ENCODE data around the gene SMPD2.

SMPD2 gene

DNA sequence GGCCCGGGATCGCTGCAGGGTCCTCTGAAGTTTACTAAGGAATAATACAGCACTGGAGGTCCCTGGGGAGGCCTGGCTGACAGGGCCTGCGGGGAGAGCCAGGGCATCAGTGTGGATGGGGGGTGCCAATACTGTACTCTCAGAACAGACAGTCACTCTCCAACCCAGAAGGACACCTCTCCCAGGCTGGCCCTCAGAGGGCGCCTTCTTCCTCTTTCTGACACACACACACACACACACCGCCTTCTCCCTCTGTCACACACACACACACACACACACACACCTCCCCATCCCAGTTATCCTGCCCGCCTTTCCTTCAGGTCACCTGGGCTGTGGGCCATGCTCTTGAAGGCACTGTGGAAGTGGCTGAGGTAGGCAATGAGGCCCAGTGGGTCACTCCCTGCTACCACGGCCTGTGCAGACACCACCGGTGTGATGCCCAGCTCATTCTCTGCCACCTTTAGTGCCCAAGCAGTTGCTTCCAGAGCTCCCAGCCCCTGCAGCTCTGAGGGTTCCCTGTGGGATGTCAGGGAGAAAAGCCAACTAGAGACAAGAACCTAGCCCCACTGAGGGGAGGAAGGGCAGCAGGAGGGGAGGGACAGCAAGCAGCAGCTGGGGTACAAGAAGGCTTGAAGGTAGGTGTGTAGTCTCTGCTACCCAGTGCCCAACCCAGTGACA lies 7.5 kb downstream of the SMPD2 start:
- Histone ChIP-seq H3K9ac (ENCODE audit: low read length) (no peak overlapping the region), H3K27ac (ENCODE audit: low read depth, low read length) (no peak overlapping the region), H3K27me3 (ENCODE audit: control insufficient read depth, insufficient read depth, low read length) (no peaks in the 10 kb centered on the region), H3K4me3 (ENCODE audit: low read depth, low read length) (no peak overlapping the region), H3K4me1 (ENCODE audit: control insufficient read depth, insufficient read depth, low read length) (no peaks in the 10 kb centered on the region), H3K9me3 (ENCODE audit: control insufficient read depth, insufficient read depth, low read depth, low read length) (no peaks in the 10 kb centered on the region), H3K36me3 (ENCODE audit: control insufficient read depth, insufficient read depth, low read length) (peaks cover 68% of the 10 kb centered on the region)

DNA sequence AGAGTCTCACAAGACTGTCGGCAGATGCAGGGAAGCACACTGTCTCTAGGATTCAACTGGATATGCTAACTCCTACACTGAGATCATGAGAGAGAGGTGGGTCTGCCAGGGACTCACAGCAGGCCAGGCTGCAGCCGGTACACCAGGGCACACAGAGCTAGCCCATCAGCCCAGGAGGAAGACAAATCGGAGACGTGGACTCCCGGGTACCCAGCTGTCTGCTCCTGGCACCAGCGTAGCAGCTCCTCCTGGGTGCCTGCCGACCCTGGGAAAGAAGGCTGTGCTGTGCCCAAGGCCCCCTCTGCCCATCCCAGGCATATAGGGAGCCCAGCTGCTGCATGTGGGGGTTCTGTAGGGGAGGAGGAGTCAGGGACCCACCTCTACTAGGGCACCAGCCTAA lies 8.1 kb downstream of the SMPD2 start:
- H3K27ac ChIP-seq (ENCODE audit: low read depth, low read length), result no peak overlapping the region
- H3K4me3 ChIP-seq (ENCODE audit: low read depth, low read length), result no peak overlapping the region
- no peaks in the 10 kb centered on the region for H3K27me3 ChIP-seq (ENCODE audit: control insufficient read depth, insufficient read depth, low read length)
- no peaks in the 10 kb centered on the region for H3K9me3 ChIP-seq (ENCODE audit: control insufficient read depth, insufficient read depth, low read depth, low read length)
- peaks cover 68% of the 10 kb centered on the region for H3K36me3 ChIP-seq (ENCODE audit: control insufficient read depth, insufficient read depth, low read length)
- H3K4me1 ChIP-seq (ENCODE audit: control insufficient read depth, insufficient read depth, low read length), result no peaks in the 10 kb centered on the region
- H3K9ac ChIP-seq (ENCODE audit: low read length), result no peak overlapping the region

DNA sequence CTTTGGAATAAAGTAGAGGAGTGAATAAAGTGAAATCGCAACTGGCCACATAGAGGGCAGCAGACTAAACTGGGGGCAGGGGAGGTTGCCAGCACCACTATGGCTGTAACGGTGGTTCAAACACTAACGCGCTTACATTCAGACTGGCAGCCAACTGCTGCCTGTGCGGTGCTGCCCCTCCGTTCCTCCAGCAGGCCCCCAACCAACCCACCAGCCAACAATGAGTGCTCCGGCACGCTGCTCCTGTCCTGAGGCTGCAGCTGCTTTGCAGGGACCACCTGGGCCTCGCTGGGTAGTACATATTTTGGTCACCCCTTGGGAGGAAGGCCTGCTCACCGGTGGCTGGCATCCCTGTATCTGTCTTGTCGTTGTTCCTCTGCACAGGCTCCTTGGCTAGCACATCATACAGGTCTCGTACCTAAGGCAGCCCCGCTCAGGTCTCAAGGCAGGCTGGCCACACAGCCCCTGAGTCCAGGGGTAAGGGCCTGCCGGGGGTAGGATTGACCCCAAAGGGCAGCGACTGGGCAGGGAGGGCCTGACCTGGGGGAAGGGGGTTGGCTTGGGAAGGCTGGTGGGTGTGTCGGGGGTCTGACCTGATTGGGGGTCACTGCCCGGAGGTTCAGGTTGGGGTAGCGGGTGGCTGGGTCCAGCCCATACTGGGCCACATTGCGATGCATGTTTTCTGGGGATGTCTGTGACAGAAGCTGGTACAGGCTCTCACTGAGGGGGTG lies 8.7 kb downstream of the SMPD2 start:
- Histone ChIP-seq H3K9ac (ENCODE audit: low read length) (no peak overlapping the region), H3K27ac (ENCODE audit: low read depth, low read length) (no peak overlapping the region), H3K4me1 (ENCODE audit: control insufficient read depth, insufficient read depth, low read length) (peaks cover 3% of the 10 kb centered on the region; the same call in 1 of the 2 replicates), H3K9me3 (ENCODE audit: control insufficient read depth, insufficient read depth, low read depth, low read length) (no peaks in the 10 kb centered on the region), H3K4me3 (ENCODE audit: low read depth, low read length) (no peak overlapping the region), H3K27me3 (ENCODE audit: control insufficient read depth, insufficient read depth, low read length) (no peaks in the 10 kb centered on the region), H3K36me3 (ENCODE audit: control insufficient read depth, insufficient read depth, low read length) (peaks cover 63% of the 10 kb centered on the region)

DNA sequence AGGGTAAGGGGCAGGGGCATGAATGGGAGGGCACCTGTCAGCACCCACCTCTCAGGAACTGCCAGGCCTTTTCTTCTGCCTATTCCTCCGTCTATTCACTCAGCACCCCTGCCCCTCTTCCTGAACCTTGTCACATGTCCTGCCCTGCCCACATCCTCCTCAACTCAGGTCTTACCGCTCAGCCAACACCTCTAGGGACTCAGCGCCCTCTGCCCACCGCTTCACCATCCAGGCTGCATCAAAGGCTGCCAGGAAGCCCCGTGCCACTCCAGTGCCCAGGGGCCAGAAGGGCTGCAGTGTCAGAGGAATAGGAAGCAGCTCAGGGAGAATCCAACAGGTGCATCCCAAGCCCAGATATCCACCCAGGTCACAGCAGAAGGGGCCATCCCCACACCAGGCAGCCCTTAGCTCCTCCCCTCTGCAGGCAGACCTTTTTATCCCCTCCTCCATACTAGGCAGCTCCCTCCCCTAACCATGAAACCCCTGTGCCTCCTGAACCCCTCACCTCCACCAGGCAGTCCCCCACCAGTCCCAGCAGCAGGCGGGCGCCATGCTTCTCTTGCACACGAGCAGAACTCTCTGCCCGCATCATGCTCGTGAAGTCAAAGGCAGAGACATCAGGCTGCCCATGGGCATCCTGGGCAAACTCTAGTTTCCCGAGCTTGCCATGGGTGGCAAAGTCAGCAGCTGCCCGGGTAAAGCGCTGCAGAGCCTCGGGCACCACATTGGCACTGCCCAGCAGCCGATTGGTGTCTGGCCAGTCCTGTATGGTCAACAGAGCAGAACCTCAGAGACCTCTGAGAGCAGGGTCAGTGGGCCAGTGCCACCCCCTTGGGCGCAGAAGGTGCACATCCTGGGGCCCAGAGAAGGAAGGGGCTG lies 9.5 kb downstream of the SMPD2 start:
- Histone ChIP-seq H3K9me3 (ENCODE audit: control insufficient read depth, insufficient read depth, low read depth, low read length) (no peaks in the 10 kb centered on the region), H3K27ac (ENCODE audit: low read depth, low read length) (no peak overlapping the region), H3K4me3 (ENCODE audit: low read depth, low read length) (no peak overlapping the region), H3K36me3 (ENCODE audit: control insufficient read depth, insufficient read depth, low read length) (peaks cover 55% of the 10 kb centered on the region), H3K9ac (ENCODE audit: low read length) (no peak overlapping the region), H3K27me3 (ENCODE audit: control insufficient read depth, insufficient read depth, low read length) (no peaks in the 10 kb centered on the region), H3K4me1 (ENCODE audit: control insufficient read depth, insufficient read depth, low read length) (peaks cover 8% of the 10 kb centered on the region; the same call in 1 of the 2 replicates)

DNA sequence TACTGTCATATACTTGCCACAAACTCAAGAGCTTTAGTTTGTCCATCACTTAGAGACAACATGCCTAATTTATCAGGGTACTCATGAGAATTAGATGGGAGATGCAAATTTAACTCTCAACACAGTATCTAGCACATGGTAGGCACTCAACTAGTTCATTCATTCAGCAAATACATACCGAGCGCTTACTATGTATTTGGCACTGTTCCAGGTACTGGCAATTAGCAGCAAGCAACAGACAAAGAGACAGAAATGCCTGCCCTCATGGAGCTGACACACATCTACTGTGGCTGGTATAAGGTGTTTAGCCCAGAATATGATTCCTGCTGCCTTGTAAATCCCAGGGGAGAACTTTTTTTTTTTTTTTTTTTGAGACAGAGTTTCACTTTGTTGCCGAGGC lies 10.3 kb downstream of the SMPD2 start:
- H3K4me1 ChIP-seq (ENCODE audit: control insufficient read depth, insufficient read depth, low read length), result peaks cover 8% of the 10 kb centered on the region; the same call in 1 of the 2 replicates
- no peak overlapping the region for H3K9ac ChIP-seq (ENCODE audit: low read length)
- no peak overlapping the region for H3K27ac ChIP-seq (ENCODE audit: low read depth, low read length)
- H3K36me3 ChIP-seq (ENCODE audit: control insufficient read depth, insufficient read depth, low read length), result peaks cover 47% of the 10 kb centered on the region
- no peak overlapping the region for H3K4me3 ChIP-seq (ENCODE audit: low read depth, low read length)
- H3K27me3 ChIP-seq (ENCODE audit: control insufficient read depth, insufficient read depth, low read length), result no peaks in the 10 kb centered on the region
- H3K9me3 ChIP-seq (ENCODE audit: control insufficient read depth, insufficient read depth, low read depth, low read length), result no peaks in the 10 kb centered on the region

DNA sequence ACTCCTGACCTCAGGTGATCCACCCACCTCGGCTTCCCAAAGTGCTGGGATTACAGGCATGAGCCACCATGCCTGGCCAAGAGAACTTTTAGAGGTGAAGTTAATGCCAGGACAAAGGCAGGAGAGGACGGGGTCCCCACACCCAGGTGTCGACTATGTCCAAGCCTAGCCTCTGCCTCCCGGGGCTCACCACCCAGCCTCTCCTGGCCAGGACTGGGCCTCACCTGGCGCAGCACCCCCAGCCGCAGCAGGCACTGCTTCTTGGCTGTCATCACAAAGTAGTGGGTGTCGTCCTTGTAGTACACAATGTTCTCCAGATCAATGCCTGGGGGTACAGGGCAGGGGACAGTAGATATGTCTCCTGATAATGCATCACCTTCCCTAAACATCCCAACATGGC lies 10.9 kb downstream of the SMPD2 start:
- Histone ChIP-seq H3K4me3 (ENCODE audit: low read depth, low read length) (no peak overlapping the region), H3K36me3 (ENCODE audit: control insufficient read depth, insufficient read depth, low read length) (peaks cover 42% of the 10 kb centered on the region), H3K9me3 (ENCODE audit: control insufficient read depth, insufficient read depth, low read depth, low read length) (no peaks in the 10 kb centered on the region), H3K27ac (ENCODE audit: low read depth, low read length) (no peak overlapping the region), H3K27me3 (ENCODE audit: control insufficient read depth, insufficient read depth, low read length) (no peaks in the 10 kb centered on the region), H3K4me1 (ENCODE audit: control insufficient read depth, insufficient read depth, low read length) (peaks cover 8% of the 10 kb centered on the region; the same call in 1 of the 2 replicates), H3K9ac (ENCODE audit: low read length) (no peak overlapping the region)

DNA sequence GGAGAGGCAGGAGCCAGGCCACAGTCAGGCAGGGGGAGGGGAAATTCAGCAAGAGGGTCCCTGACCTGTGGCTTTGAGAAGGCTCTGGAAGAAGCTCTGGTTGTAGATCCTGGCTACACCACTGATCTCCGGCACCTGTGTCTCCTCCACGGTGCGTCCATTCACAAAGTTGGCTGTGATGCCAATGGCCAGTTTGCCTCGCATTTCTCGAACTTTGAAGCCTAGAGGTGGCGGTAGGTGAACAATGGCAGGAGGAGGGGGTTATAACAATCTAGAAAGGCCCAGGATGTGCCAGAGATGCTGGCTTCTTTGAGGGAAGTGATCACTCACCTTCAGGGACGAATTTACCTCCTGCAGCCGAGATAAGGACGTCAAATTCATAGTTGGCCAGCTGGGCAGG lies 11.7 kb downstream of the SMPD2 start:
- H3K36me3 ChIP-seq (ENCODE audit: control insufficient read depth, insufficient read depth, low read length), result peaks cover 34% of the 10 kb centered on the region
- H3K9me3 ChIP-seq (ENCODE audit: control insufficient read depth, insufficient read depth, low read depth, low read length), result no peaks in the 10 kb centered on the region
- H3K27me3 ChIP-seq (ENCODE audit: control insufficient read depth, insufficient read depth, low read length), result no peaks in the 10 kb centered on the region
- H3K4me1 ChIP-seq (ENCODE audit: control insufficient read depth, insufficient read depth, low read length), result peaks cover 16% of the 10 kb centered on the region; the same call in 1 of the 2 replicates
- H3K9ac ChIP-seq (ENCODE audit: low read length), result no peak overlapping the region
- no peak overlapping the region for H3K4me3 ChIP-seq (ENCODE audit: low read depth, low read length)
- no peak overlapping the region for H3K27ac ChIP-seq (ENCODE audit: low read depth, low read length)

DNA sequence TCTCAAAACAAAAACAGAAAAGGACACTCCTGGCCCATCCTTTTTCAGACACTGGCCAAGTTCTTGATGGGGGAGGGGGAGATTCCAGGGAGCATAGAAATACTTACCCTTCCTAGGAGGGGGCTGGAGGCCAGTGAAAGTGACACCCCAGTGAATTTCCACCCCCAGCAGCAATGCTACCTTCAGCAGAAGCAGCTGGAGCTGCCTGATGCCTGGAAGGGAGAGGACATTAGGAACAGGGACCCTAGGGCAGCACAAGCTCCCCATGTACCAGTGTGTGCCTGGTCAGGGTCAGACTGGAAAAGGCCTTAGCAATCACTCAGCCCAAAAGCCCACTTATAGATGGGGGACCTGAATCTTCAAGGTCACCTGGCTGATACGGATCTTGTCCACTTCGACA lies 12.6 kb downstream of the SMPD2 start:
- no peaks in the 10 kb centered on the region for H3K9me3 ChIP-seq (ENCODE audit: control insufficient read depth, insufficient read depth, low read depth, low read length)
- no peak overlapping the region for H3K4me3 ChIP-seq (ENCODE audit: low read depth, low read length)
- H3K9ac ChIP-seq (ENCODE audit: low read length), result no peak overlapping the region
- peaks cover 24% of the 10 kb centered on the region for H3K4me1 ChIP-seq (ENCODE audit: control insufficient read depth, insufficient read depth, low read length)
- H3K36me3 ChIP-seq (ENCODE audit: control insufficient read depth, insufficient read depth, low read length), result peaks cover 29% of the 10 kb centered on the region
- H3K27me3 ChIP-seq (ENCODE audit: control insufficient read depth, insufficient read depth, low read length), result no peaks in the 10 kb centered on the region
- no peak overlapping the region for H3K27ac ChIP-seq (ENCODE audit: low read depth, low read length)

DNA sequence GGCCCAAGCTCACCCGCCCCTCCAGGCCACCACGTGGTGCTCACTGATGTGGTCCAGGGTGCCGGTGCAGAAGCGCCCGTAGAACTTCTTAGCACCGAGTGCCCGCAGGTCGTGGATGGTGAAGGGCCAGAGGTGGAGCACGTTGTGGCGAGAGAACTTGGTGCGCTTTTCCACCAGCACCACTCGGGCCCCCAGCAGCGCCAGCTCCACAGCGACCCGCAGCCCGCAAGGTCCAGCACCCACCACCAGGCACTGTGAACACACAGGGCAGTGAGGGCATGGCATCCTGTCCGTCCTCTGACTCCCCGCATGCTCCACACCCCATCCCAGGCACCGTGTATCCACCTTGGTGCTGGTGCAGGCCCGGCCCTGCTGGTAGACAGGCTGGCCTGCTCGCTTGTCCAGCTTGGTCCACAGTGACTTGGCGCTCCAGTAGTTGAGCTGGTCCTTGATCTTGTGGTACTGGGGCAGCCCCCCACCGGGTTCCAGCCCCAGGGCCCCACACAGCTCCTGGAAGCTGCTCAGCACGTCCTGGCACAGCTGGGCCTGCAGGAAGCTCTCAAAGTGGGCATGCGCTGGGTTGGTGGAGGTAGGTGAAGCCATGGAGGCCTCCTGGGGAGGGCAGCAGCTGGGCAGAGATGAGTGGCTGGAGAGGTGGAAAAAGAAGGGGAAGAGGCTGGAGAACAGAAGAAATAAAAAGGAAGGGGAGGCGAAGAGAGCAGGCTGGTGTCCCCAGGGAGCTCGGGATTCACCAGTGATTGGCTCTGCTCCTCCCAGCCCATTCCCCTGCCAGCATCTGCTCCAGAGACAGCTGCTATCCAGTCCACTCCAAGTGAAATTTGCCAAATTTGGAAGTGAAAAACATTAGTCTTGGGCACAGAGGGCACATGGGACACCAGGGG lies 13.3 kb downstream of the SMPD2 start:
- peaks cover 29% of the 10 kb centered on the region for H3K36me3 ChIP-seq (ENCODE audit: control insufficient read depth, insufficient read depth, low read length)
- no peak overlapping the region for H3K27ac ChIP-seq (ENCODE audit: low read depth, low read length)
- no peaks in the 10 kb centered on the region for H3K9me3 ChIP-seq (ENCODE audit: control insufficient read depth, insufficient read depth, low read depth, low read length)
- peak overlapping the region; percentile 99 for H3K4me3 ChIP-seq (ENCODE audit: low read depth, low read length)
- peak overlapping the region; percentile 41 for H3K9ac ChIP-seq (ENCODE audit: low read length)
- H3K27me3 ChIP-seq (ENCODE audit: control insufficient read depth, insufficient read depth, low read length), result no peaks in the 10 kb centered on the region
- peaks cover 24% of the 10 kb centered on the region for H3K4me1 ChIP-seq (ENCODE audit: control insufficient read depth, insufficient read depth, low read length)

Data from HUES6 (cell line).